NCI-H2107 (cell line): ENCODE data around the gene PLEKHA1.

Source experiments
- DNase-seq: peaks from one replicate; lab custom pipeline; 2025; lab: John Stamatoyannopoulos, UW

The PLEKHA1 gene

DNA sequence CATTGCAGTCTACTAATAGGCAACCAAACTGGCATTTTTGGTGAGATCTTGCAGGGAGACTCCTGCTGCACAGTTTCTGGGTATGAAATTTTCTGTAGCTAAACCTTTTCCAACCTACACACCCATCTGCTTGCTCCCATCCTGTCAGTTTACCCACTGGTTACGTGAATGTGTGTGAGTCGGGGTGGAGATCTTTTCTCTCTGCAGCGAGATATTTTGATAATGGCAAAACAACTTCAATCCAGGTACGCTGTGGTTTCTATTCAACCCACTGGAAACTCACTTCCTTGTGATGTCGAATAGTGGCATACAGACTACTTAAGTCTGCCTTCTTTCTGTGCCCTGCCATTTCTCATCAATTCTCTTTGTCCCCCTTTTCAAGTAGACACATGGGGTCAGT, 4.5 kb downstream of the PLEKHA1 start:
- DNase-seq = no peak

DNA sequence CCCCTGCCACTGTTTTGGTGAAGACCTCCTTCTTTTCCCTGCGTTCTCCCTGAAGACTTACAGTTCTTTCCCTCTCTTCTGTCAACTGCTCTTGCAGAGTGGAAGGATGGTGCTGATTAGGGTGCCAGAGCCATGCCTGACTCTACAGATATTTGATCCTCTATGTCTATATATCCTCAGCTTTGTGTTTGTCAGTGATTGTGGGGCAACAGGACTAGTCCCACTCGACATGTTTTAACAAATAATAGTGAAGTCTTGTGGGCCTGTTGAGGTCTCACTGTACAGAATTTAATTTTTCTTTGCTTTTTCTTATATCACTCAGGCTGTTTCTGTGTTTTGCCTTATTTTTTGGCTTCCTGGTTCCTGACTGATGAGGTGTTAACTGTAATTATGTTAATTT, 5.0 kb downstream of the PLEKHA1 start:
- DNase-seq = no peak

DNA sequence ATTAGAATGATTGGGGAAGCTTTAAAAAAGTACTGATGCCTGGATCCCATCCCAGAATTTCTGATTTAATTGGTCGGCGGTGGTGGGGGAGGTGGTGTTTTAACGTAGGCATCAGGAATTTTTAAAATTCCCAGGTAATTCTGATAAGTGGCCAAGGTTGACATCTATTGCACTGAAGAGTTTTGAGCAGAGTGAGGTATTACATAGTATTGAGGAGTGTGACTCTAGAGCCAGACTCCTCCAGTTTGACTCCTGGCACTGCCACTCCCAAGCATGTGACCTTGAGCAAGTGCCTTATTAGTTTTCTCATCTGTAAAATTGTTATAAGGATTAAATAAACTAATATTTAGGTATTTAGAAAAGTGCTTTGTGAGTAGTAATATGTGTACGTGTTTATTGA, 6.2 kb downstream of the PLEKHA1 start:
- no peak for DNase-seq

DNA sequence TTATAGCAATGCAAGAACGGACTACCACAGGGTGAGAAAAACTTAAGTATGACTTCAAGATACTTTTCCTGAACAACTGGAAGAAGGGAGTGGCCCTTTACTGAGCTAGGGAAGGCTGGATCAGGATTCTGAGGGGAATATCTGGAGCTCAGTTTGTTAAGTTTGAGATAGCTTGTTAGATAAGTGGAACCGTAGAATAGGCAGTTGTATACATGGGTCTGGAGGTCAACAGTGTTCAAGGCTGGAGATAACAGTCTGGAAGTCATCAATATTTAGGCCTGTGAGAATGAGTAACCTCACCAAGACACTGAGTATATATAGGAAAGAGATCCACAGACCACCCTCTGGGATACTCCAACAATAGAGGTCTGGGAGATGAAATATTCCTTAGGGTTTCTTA, 7.2 kb downstream of the PLEKHA1 start:
- no peak for DNase-seq

DNA sequence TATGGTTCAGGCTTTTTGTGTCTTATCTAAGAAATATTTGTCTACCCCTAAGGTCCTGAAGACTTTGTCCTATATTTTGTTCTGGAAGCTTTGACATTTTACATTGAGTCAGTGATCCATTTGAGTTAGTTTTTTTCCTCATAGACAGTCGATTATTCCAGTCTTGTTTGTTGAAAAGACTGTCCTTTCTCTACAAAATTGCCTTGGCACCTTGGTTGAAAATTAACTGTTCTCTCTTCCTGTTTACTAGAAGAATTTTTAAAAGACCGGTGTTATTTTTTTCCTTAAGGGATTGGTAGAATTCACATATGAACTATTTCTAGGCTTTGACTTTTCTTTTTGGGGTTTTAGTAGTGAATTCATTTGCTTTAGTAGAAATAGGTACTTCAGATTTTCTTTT, 12.0 kb downstream of the PLEKHA1 start:
- DNase-seq = no peak

DNA sequence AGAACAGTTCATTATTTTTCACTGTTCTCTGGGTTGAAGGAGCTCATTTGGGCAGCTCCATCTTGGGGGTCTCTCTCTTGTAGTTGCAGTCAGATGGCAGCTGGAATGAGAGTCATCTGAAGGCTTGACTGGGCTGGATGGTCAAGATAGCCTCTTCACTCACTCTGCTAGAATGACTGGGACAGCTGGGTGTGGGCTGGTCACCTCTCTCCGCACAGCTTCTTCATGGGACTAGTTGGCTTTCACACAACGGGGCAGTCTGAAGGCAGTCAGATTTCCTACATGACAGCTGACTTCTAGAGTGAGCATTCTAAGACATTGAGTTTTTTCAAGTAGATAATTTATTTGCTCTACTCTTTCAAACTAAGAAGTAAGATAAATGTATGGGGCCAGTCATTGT, 13.1 kb downstream of the PLEKHA1 start:
- DNase-seq = no peak

DNA sequence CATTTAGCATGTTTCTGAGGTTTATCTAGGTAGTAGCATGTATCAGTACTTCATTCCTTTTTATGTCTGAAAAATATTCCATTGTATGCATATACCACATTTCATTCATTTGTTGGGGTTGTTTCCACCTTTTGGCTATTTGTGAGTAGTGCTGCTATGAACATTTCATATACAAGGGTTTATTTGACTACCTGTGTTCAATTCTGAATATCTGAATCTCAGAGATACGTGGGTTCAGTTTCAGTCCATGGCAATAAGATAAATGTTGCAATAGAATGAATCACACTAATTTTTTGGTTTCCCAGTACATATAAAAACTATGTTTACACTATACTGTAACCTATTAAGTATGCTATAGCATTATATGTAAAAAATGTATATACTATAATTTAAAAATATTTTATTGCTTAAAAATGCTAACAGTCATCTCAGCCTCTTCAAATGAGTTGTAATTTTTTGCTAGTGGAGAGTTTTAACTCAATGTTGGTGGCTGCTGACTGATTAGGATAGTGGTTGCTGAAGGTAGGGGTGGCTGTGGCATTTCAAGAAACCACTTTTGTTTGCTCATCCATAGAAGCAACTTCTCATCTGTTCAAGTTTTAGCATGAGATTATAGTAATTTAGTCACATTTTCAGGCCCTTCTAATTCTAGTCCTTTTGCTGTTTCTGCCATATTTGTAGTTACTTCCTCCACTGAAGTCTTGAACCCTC, 13.9 kb downstream of the PLEKHA1 start:
- DNase-seq = no peak

DNA sequence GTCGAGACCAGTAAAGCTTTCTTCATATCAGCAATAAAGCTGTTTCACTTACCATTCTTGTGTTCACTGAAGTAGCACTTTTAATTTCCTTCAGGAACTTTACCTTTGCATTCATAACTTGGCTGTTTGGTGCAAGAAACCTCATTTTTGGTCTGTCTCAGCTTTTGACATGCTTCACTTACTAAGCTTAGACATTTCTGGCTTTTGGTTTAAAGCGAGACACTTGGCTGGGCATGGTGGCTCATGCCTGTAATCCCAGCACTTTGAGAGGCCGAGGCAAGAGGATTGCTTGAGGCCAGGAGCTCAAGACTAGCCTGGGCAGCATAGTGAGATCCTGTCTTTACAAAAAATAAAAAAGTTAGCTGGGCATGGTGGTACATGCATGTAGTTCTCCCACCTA, 15.8 kb downstream of the PLEKHA1 start:
- DNase-seq = no peak

DNA sequence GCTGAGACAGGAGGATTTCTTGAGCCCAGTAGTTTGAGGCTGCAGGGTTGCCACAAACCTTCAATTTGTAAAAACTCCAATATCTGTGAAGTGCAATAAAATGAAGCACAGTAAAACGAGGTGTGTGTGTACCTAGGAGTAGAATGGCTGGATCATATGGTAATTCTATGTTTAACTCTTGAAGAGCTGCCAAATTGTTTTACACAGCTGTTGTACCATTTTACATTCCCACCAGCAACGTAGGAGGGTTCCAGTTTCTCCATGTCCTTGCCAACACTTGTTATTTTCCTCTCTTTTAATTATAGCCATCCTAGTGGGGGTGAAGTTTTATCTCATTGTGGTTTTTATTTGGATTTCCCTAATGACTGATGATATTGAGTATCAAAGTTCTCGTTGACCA, 16.2 kb downstream of the PLEKHA1 start:
- no peak for DNase-seq

DNA sequence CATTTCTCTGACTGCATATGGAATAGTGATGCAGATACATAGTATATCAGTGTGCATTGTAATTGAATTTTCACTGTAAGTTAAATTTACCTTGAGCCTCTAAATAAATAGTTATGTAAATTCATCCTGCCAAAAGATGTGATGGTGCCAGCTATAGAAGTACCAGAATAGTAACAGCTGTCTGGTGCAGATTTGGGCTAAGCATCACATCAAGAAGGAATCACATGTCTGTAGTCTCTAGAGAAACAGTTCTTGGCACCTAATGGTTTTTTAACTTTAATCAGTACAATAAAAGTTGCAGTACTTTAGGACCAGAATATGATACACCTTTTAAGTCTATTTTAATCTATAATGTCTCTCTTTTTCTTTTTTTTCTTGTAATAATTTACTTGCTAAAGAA, 17.4 kb downstream of the PLEKHA1 start:
- DNase-seq = no peak

DNA sequence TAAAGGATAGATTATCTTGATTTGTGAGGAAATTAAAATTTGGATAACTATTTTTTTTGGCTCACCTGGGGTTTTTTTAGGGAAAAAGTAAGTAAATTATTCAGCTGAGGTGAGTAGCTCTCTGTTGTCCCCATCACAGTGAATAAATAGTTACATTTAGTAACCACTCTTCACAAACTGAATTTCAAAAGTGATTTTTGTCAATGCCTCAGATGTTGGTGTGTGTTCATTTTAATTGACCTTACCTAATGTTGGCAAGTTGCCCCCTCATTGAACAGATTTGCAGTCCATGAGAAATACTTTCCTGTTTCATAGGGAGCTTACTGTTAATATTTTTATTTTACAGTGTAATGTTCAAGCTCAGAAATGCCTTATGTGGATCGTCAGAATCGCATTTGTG, 18.3 kb downstream of the PLEKHA1 start:
- DNase-seq = no peak

DNA sequence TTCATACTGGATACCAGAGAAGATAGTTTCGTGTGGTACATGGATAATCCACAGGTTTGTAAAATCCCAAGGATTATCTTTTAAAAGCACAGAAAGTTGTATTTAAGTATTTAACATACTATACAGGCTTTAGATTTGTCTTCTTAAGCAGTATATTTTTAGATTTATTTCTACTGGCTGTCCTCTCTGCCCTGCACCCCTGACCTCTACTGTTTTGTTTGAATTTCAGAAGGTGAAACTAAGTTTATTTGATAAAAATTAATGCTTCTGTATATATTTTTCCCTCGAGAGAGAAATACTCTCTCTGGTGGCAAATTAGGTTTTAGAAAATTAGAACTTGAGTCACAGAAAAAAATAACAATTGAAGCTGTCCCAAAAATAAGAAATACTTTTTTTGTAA, 18.8 kb downstream of the PLEKHA1 start:
- DNase-seq = no peak

DNA sequence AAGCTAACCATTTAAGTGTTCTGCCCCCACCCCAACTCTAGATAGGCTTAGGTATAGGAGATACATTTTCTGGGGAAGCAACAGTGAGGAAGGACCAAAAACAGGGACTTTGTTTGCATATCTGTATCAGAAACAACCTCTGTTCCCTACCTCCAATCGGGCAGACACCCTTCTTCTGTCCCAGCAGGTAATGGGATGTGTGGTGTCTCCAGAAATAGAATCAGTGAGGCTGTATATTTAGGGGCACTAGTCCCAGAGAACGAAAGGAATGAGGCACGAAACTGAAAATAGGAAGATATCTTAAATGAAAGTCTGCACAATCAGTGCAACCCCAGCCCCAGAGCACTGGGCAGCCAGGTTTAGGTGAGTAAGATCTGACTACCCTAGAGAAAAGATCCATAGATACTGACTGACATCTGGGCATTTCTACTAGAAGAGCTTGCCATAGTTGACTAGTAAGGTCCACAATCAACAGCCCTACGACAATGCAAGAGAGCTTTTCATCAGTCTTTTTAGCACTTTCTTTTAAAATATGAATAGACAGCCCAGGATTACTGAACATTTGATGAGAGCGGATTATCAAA, 28.1 kb downstream of the PLEKHA1 start:
- DNase-seq = no peak

DNA sequence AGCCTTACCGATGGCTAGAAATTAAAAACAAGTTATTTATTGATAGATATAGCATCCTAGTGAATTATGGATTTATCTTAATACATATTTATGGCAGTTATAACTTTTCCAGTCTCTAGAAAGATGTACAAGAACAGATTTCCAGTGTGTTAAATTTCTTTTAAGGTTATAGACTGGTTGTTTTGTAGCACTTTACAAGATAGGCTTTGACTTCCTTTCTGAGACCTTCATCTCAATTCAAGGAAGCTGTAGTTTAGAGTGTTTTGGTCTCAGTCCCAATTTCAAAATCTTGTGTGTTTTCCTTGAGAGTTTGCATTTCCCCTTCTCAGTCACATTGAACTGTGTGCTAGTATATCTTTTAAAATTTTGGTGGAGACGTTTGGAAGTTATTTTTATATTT, 30.1 kb downstream of the PLEKHA1 start:
- DNase-seq = no peak

DNA sequence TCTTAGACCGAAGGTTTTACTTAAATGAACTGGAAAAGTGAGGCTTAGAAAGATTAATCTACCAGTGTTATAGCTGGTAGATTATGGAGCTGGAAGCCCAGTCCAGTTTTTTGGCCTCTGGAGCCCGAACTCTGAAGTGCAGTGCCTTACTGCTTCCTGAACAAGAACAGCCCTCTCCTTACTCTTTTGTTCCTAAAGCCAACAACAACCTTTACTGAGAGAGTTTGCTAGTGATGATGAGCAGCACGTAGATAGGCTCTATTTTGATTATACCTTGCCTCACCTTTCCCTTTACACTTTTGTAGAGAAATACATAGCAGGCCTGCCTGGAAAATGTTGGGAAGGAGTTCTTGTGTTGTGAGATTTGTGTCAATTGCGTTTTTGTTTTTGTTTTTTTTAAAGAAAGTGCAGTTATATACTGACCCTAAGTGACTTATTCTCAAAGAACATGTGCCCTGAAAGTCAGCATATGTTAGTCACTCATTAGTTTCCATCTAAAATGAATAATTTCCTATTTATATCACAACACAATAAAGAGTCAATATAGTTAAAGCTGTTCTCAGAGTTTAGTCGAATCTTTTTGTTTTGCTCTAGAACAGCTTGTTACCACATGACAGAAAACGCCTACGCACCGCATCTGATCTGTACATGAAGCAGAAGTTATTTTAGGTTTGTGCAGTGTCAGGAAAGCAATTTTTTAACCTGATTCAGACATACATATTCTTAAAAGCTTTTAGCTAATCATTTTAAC, 33.0 kb downstream of the PLEKHA1 start:
- DNase-seq = no peak

DNA sequence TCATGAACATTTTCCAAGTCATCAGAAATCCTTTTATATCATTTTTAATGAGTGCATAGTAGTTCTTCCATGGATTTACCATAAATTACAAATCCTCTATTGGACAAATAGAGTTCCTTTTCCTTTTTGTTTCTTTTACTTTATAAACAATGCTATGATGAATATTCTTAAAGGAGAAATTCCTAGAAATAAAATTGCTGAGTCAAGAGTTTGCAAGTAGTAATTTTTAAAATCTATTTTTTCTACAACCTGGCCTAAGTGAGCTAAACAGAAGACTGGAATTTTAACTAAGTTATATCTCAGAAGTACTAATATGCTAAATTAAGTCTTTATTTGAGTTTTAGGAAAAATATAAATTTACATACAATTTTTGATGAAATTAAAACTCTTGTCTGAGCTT, 38.8 kb downstream of the PLEKHA1 start:
- no peak for DNase-seq

DNA sequence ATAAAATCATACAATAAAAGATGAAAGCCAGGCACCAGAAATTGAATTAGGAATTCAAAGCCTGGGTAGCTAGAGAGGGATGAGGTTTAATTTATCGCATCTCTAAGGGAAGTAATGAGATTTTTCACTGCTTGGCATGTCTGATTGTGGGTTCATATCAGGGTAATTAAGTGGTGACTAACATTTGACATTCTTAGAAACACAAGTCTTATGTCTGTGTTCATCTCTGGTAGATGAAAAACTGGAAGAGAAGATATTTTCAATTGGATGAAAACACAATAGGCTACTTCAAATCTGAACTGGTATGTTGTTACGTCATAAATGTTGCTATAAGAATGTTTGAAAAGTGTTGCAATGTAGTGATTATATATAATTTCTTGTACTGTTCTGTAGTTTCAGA, 43.2 kb downstream of the PLEKHA1 start:
- no peak for DNase-seq

DNA sequence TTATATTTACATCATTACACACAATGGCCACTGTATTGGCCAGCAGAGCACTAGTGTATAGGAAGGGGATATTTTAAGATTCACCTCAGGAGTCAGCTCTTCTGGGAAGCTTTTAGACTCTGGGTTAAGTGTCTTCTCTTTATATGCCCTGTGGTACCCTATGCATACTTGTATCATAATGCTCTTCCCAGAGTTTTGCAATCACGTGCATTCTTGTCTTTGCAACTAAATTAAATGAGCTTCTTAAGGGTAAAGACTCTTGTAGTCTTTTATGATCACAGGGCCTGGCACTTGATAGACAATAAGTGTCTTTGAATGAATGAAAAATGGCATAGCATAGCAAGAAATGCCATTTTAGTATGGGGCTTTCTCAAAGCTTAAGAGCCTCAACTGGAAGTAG, 44.5 kb downstream of the PLEKHA1 start:
- DNase-seq = no peak

DNA sequence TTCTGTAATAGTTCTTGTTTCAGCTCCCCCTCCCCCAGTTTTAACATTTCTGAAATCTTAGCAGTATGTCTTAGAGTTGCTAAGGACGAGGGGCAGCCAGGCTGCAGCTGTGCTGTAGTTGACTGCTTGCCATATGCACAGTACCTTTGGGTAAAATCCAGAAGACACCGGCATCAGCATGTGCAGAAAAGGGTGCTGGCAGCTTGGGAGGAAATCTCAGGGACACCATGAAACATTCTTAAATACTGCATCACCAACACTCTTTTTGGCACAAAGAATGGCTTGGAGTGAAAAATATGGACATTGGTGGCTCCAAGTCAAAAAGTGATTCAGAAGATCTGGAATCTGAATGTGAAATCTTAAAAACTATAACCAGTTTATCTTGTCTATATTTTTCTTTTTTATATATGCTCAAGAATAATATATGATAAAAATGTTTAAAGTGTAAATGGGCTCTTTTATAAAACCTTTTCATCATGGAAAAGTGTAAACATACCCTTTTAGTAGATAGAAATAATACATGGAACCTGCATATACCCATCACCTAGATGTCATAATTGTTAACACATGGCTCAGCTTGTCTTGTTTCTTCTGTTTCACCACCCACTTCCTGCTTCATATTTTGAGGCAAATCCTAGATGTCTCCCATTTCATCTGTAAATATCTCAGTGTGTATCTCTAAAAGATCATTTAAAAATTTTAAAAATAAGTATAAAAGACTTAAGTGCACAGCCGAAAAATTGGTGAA, 45.5 kb downstream of the PLEKHA1 start:
- DNase-seq = no peak

DNA sequence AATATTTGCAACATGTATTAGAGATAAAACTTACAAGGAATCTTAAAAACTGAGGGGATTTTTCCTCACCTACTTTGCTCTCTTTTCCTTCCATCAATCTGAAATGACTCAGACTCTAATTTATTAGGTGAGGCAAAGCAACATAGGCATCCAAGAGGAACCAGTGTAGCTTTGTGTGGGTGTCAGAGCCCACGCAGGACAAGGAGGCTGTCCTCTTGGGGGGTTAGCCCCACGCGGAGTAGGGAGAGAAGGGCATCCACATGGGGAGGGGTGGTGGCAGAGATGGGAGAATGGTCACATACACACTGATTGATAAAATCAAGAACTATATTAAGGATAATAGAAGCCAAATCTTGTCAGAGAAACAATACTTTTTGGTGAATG, 46.1 kb downstream of the PLEKHA1 start:
- DNase-seq = no peak

DNA sequence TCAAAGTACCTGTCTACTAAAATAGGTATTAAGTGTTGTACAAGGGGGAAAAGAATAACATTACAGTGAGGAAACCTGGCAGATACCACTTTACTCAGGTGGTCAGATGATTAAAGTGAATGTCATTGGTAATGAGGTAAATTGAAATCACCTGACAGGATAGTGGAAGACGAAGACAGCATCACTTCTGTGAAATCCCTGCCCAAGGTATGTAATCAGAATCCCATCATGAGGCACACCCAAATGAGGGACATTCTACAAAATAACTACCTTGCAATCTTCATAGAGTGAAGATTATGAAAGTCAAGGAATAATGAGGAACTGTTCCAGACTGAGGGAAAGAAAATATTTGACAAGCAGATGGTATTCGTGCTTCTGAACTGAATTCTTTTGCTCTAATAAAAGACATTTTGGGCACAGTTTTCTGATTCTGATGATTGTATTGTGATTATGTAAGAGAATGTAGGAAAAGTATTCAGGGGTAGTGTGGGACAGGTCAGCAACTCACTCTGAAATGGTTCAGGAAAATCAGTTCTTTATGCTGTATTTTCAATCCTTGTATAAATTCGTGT, 46.6 kb downstream of the PLEKHA1 start:
- DNase-seq = no peak

DNA sequence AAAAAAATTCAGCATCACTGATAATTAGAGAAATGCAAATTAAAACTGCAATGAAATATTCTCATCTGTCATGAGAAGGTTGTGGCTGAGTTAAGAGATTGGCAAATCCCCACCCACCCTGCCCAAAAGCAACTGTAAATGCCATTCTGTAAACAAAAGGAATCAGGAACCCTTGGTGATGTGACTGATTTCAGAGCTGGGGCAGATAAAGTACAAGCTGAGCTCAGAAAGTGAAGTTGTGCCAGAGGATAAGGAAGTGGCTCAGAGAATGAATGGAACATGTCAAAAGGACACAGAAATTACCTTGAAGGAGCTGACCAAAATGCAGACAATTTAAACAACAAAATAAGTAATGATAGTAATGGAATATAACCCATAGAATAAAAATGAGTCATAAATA, 47.2 kb downstream of the PLEKHA1 start:
- no peak for DNase-seq
